ENCODE data around the gene ST3GAL3.

The ST3GAL3 gene

DNA sequence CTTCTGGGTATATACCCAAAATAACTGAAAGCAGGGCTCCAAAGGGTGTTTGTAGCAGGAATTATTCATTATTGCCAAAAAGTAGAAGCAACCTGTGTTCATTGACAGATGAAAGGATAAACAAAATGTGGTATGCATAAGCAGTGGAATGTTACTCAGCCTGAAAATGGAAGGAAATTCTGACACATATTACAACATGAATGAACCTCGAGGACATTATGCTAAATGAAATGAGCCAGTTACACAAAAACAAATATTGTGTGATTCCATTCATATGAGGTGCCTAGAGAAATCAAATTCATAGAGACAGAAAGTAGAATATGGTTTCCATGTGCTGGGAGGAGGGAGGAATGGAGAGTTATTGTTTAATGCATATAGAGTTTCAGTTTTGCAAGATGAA, 140.0 kb downstream of the ST3GAL3 start:
- H3K4me3 ChIP-seq (ENCODE audit: low read depth, low read length): no peak overlapping the region

DNA sequence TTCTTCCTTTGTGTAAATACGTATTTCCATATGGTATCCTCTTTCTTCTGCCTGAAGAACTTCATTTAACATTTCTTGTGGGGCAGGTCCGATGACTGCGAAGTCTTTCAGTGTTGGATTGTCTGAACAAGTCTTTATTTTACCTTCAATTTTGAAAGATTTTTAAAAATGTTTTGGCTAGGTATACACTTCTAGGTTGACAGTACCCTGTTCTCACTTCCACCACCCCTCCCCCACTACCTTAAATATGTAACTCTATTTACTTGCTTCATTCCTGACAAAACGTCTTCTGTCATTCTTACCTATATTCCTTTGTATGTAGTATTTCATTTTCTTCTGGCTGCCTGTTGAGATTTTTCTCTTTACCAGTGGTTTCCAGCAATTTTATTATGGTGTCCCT, 140.5 kb downstream of the ST3GAL3 start:
- no peak overlapping the region for H3K4me3 ChIP-seq (ENCODE audit: low read depth, low read length)

- H3K4me3 ChIP-seq (ENCODE audit: low read depth, low read length): no peak overlapping the region
These were observed 142.3 kb downstream of the ST3GAL3 start for GRCh38 chr1:43849670-43850069.

GRCh38 chr1:43850591-43851233, 143.4 kb downstream of the ST3GAL3 start:
- no peak overlapping the region for H3K4me3 ChIP-seq (ENCODE audit: low read depth, low read length)

- no peak overlapping the region for H3K4me3 ChIP-seq (ENCODE audit: low read depth, low read length)
These were observed 144.4 kb downstream of the ST3GAL3 start for GRCh38 chr1:43851561-43852338.

- H3K4me3 ChIP-seq (ENCODE audit: low read depth, low read length): no peak overlapping the region
These were observed 146.0 kb downstream of the ST3GAL3 start for GRCh38 chr1:43853161-43853921.

DNA sequence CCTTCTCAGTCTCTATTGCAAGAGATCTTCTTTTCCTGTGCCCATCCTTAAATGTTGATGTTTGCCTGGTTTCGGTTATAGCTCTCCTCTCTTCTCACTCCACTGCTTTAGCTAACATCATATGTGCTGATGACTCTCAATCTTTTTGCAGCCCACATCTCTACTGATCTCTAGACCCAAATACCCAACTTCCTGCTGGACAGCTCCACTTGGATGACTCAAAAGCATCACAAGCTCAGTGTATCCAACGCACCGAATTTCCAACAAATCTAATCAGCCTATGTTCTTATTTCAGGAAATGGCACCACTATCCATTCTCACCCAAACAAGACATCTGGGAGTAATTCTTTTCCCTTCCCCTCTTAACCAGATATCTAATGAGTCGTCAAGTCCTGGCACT, 147.1 kb downstream of the ST3GAL3 start:
- no peak overlapping the region for H3K4me3 ChIP-seq (ENCODE audit: low read depth, low read length)

DNA sequence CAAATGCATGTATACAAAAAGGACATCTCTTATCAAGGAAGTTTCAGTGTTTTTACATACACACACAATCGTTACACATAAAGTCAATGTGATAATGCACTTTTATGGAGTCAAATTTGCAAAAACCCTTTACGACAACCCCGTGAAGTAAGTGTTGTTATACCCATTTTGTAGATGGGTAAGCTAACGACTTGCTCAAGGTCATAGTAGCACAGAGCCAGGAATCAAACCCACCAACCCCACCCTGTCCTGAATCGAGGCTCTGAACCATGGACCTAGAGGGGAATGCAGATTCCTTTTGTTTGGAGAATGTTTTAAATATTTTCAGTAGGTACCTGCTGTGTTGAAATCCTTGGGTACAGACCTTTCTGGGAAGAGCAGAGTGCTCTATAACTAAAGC, 148.9 kb downstream of the ST3GAL3 start:
- no peak overlapping the region for H3K4me3 ChIP-seq (ENCODE audit: low read depth, low read length)

DNA sequence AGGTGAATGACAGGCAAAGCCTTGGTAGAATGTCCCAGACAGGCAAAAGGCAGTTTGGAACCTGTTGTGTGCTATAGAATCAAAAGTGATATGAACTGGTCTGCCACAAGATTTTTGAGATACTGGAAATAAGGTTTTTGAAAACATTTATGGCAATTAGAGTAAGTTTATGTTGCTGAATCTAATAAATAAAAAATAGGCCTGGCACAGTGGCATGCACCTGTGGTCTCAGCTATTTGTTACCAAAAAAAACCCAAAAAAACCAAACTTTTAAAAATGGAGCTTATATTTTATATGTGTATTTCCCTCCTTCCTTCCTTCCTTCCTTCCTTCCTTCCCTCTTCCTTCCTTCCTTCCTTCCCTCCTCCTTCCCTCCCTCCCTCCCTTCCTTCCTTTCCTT, 149.8 kb downstream of the ST3GAL3 start:
- no peak overlapping the region for H3K4me3 ChIP-seq (ENCODE audit: low read depth, low read length)

DNA sequence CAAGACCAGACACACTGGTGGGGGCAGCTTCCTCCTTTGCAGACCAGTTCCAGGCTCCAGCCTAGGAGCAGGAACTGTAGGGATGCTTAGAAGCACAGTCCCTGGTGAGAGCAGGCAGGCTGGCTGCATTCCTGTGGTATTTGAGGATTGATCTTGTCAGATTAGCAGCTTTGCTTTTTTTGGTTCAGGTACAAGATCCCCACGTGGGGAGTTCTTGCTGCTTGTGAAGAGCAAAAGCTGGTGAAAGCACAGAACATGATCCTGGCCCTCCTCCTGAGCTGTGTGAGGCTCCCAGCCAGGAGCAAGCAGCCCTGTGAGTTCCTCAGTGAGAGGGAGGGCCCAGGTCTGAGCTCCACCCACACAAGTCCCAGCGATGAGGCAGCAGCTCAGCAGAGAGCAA, 151.0 kb downstream of the ST3GAL3 start:
- no peak overlapping the region for H3K4me3 ChIP-seq (ENCODE audit: low read depth, low read length)

- H3K4me3 ChIP-seq (ENCODE audit: low read depth, low read length): no peak overlapping the region
These were observed 154.0 kb downstream of the ST3GAL3 start for GRCh38 chr1:43861337-43861736.

DNA sequence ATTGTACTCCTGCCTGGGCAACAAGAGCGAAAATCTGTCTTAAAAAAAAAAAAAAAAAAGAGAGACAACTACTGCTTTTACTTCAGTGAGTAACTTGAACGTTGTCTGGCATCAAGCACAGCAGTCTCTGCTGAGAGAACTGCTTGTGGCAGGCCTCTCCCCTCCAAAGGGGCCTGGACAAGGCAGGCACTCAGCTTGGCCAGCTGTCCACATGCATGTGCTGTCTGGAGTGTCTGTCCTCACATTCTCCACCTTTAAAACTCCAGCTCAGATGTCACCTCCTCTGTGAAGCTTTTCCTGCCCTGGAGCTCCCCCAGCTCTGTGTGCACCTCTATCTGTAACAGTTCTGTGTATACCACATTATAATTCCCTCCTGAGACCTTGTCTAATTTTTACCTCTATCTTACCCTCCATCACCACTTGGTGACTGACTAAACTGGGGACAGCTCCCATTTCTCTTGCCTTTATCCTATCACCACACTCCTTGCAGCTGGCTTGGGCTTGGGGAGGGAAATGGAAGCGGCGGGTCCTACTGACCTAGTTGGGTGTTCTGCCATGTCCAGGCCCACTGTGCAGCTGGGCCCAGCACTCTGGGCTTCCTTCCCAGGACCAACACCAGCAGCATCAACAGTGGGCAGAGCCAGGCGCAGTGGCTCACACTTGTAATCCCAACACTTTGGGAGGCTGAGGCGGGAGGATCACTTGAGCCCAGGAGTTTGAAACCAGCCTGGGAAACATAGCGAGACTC, 154.8 kb downstream of the ST3GAL3 start:
- no peak overlapping the region for H3K4me3 ChIP-seq (ENCODE audit: low read depth, low read length)

GRCh38 chr1:43864111-43865045, 157.0 kb downstream of the ST3GAL3 start:
- H3K4me3 ChIP-seq (ENCODE audit: low read depth, low read length): no peak overlapping the region

- no peak overlapping the region for H3K4me3 ChIP-seq (ENCODE audit: low read depth, low read length)
These were observed 158.9 kb downstream of the ST3GAL3 start for GRCh38 chr1:43866201-43866600.

- no peak overlapping the region for H3K4me3 ChIP-seq (ENCODE audit: low read depth, low read length)
These were observed 160.8 kb downstream of the ST3GAL3 start for GRCh38 chr1:43867976-43868740.

DNA sequence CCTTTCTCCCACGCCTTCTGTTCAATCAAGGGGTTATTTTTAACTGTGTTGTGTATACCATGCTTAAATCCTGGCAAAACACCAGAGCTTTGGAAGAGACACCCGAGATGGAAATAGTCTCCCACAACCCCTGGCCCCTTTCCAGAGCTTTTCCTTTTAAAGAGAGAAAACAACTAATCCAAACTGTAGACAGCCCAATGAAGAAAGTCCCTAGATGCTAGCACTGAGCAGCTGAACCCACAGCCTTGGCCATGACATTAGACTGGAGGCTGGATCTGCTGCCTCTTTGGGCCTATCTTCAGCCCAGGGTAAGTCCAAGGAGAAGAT, 161.4 kb downstream of the ST3GAL3 start:
- H3K4me3 ChIP-seq (ENCODE audit: low read depth, low read length): no peak overlapping the region

DNA sequence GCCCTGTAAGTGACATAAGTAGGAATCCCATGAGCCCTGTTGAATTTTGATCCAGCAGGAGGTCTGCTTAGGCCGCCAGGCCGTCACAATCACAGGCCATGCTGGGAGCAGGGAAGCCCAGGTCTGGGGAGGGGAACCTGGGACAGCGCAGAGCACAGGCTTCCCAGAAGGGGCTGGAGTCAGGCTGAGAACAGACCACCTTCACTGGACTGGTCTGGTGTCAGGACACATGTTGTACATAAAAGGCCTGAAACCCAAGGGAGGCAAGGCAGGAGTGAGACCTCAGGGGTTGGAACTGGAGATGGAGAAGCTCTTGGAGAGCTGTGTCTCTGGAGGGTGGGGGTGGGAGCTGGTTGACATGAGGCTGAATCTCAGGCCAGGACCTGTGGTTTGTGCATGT, 163.0 kb downstream of the ST3GAL3 start:
- H3K4me3 ChIP-seq (ENCODE audit: low read depth, low read length): no peak overlapping the region

- H3K4me3 ChIP-seq (ENCODE audit: low read depth, low read length): no peak overlapping the region
These were observed 164.0 kb downstream of the ST3GAL3 start for GRCh38 chr1:43871181-43871910.

DNA sequence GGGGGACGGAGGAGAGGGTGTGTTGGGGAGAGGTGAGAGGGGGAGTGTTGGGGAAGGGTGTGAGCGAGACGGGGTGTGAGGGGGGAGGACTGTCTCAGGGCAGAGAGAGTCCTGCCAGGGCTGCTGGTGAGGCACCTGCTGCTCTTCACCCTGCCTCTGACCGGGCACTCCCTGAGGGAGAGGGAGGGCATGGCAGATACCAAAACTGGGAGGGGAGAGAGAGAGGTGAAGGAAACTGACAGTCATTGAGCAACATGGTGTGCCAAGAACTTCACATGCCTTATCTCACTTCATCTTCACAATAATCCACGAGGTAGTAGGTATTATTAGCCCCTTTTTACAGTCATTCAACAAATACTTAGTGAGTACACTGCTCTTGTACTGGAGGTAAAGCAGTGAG, 164.9 kb downstream of the ST3GAL3 start:
- H3K4me3 ChIP-seq (ENCODE audit: low read depth, low read length): no peak overlapping the region

Measured in iPS-11a (cell line).